Sigmoid colon (tissue), 4 donors: ENCODE data around the gene SCEL.

Experiments used
- POLR2A ChIP-seq, 2 donors: fragments of 450-650 bp; IDR thresholded peaks; one replicate each; pipeline ENCODE4 v1.6.1; 2016; ENCODE audit warnings: antibody characterized with exemption in 2 of 2, mild to moderate bottlenecking in 2 of 2, moderate library complexity in 2 of 2
- POLR2AphosphoS5 ChIP-seq, 4 donors: sonication (generic); formaldehyde crosslinking; IDR thresholded peaks; one replicate each; pipeline ENCODE4 v1.6.1; 2017; ENCODE audit warnings: antibody characterized with exemption in 4 of 4
- TF ChIP-seq, protein P1 (sequence below), 4 experiments: fragments of 450-650 bp in 3 of 4; fragments of 200-600 bp in 1 of 4; IDR thresholded peaks; one replicate each; pipeline ENCODE4 v1.5.1; 2016 to 2019; ENCODE audit warnings: antibody characterized with exemption in 4 of 4, mild to moderate bottlenecking in 3 of 4, moderate library complexity in 2 of 4

DNA sequence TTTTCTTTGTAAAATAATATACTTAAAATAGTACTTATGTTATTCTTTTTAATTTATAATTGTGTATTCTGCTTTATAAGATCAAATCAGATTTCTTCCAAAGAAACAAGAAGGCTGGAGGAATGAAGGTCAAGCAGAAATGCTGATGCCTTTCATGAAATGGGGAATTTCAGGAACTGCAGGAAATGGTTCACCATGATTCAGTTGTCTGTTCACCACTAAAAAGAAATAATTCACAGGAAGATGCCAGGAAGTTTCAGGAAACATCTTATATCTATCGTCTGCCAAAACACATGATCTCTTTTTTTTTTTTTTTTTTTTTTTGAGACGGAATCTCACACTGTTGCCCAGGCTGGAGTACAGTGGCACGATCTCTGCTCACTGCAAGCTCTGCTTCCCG, 15.7 kb upstream of the SCEL start:
- TF ChIP-seq, protein P1, sequence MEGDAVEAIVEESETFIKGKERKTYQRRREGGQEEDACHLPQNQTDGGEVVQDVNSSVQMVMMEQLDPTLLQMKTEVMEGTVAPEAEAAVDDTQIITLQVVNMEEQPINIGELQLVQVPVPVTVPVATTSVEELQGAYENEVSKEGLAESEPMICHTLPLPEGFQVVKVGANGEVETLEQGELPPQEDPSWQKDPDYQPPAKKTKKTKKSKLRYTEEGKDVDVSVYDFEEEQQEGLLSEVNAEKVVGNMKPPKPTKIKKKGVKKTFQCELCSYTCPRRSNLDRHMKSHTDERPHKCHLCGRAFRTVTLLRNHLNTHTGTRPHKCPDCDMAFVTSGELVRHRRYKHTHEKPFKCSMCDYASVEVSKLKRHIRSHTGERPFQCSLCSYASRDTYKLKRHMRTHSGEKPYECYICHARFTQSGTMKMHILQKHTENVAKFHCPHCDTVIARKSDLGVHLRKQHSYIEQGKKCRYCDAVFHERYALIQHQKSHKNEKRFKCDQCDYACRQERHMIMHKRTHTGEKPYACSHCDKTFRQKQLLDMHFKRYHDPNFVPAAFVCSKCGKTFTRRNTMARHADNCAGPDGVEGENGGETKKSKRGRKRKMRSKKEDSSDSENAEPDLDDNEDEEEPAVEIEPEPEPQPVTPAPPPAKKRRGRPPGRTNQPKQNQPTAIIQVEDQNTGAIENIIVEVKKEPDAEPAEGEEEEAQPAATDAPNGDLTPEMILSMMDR (IDR thresholded peaks at IDR 0.05) = no peak
- TF ChIP-seq POLR2A (IDR thresholded peaks at IDR 0.05) = no peak
- no peak for TF ChIP-seq POLR2AphosphoS5 (IDR thresholded peaks at IDR 0.05)
